ENCODE results near the gene FA2H. TPM values are rescaled to one million over a fixed set of nuclear protein-coding genes. Genes with fewer than 3 reads are reported as not detected.
"Not testable (repeated sequence)": the region's sequence is repeated elsewhere in the genome, so short reads cannot be mapped to it uniquely, and the experiment has no call there.

Gene FA2H
- polyA plus RNA-seq, 2 of the 4 experiments (the other 2 are of a cell fraction): 5.6 to 7.1 TPM

- no peak for TF ChIP-seq HMGXB4 (CRISPR knock-in tag; IDR thresholded peaks at IDR 0.05; ENCODE audit: borderline replicate concordance)
- TF ChIP-seq TFCP2L1 (CRISPR knock-in tag; IDR thresholded peaks at IDR 0.05): no peak
- no peak for TF ChIP-seq HOXA7 (CRISPR knock-in tag; IDR thresholded peaks at IDR 0.05)
- peak; percentile 97 for TF ChIP-seq SMC3 (IDR thresholded peaks at IDR 0.05)
- TF ChIP-seq GATA3 (IDR thresholded peaks at IDR 0.05; ENCODE audit: borderline replicate concordance): no peak
- TF ChIP-seq EHMT2 (IDR thresholded peaks at IDR 0.05; ENCODE audit: low read depth): no peak
- TF ChIP-seq CEBPB (IDR thresholded peaks at IDR 0.05): no peak
- TF ChIP-seq CHD2 (IDR thresholded peaks at IDR 0.05; ENCODE audit: low read length, partially characterized antibody): no peak
- TF ChIP-seq RNF2 (IDR thresholded peaks at IDR 0.05; ENCODE audit: borderline replicate concordance, low read depth): no peak
These were observed 38.6 kb upstream of the FA2H start (continued) for GRCh38 chr16:74813109-74813641.

- H3K27ac ChIP-seq: no peak overlapping the region
- no peak for ATAC-seq
- no peak overlapping the region for H3K4me3 ChIP-seq
- DNase-seq (ENCODE audit: low read depth in 1 of 2, low spot score in 1 of 2): no peak
- no peaks in the 10 kb centered on the region for H3K4me1 ChIP-seq
- TF ChIP-seq RAD21 (conservative IDR thresholded peaks at IDR 0.05 in 1 of 2, IDR thresholded peaks at IDR 0.05 in 1 of 2) (no peak), KDM5A (IDR thresholded peaks at IDR 0.05) (no peak), FOXS1 (CRISPR knock-in tag; IDR thresholded peaks at IDR 0.05) (no peak), HEYL (CRISPR knock-in tag; IDR thresholded peaks at IDR 0.05) (no peak), HDAC2 (IDR thresholded peaks at IDR 0.05) (no peak)
- ChIA-PET CTCF (interaction anchor here (0.5 to 13.9 kb wide), 15 partner anchors 9 to 299 kb away, joined by 3 to 161 read pairs (median 14); partner anchors contain the start of genes FA2H and MLKL), POLR2A (no interaction called here)
- H3K9me3 ChIP-seq: peaks cover 1% of the 10 kb centered on the region; the same call in 1 of the 3 replicates
- WGBS (ENCODE audit: missing lambda C conversion rate): 48% methylated on average over 2 of the region's 2 CpGs
- FAIRE-seq: no peak
- no peak overlapping the region for H3K4me2 ChIP-seq
These were observed 37.3 kb upstream of the FA2H start for GRCh38 chr16:74811911-74812310.

- H3K4me3 ChIP-seq; H3K27ac ChIP-seq; ATAC-seq; H3K9me3 ChIP-seq; POLR2A ChIA-PET; FAIRE-seq; DNase-seq (ENCODE audit: low read depth in 1 of 2, low spot score in 1 of 2); H3K4me2 ChIP-seq; H3K4me1 ChIP-seq: not testable (repeated sequence)
- WGBS (ENCODE audit: missing lambda C conversion rate): 88% methylated on average over 1 of the region's 1 CpG
- CTCF ChIA-PET: interaction anchor here (1.2 to 13.9 kb wide), 7 partner anchors 10 to 98 kb away, joined by 3 to 161 read pairs (median 3); partner anchors contain the start of gene FA2H
These were observed 36.6 kb upstream of the FA2H start for GRCh38 chr16:74811216-74811615.

GRCh38 chr16:74807052-74807646 is 32.5 kb upstream of the FA2H start:
- Histone ChIP-seq H3K4me3 (no peak overlapping the region), H3K4me1 (no peaks in the 10 kb centered on the region), H3K27ac (no peak overlapping the region), H3K9me3 (peaks cover 18% of the 10 kb centered on the region), H3K4me2 (no peak overlapping the region)
- no peak for ATAC-seq
- ChIA-PET CTCF (interaction anchor here (1.9 to 2.4 kb wide), 2 partner anchors 33 to 55 kb away, joined by 7 to 13 read pairs; partner anchors contain the start of gene FA2H), POLR2A (no interaction called here)
- FAIRE-seq: no peak
- WGBS (ENCODE audit: missing lambda C conversion rate): 90% methylated on average over 6 of the region's 7 CpGs
- no peak for DNase-seq (ENCODE audit: low read depth in 1 of 2, low spot score in 1 of 2)
- TF ChIP-seq PBX3 (IDR thresholded peaks at IDR 0.05): no peak
- no peak for TF ChIP-seq MAZ (IDR thresholded peaks at IDR 0.05; ENCODE audit: borderline replicate concordance, low read depth, low read length)
- no peak for TF ChIP-seq PHF8 (IDR thresholded peaks at IDR 0.05; ENCODE audit: borderline replicate concordance, low read depth)
- TF ChIP-seq KDM1A (IDR thresholded peaks at IDR 0.05; ENCODE audit: low read depth): no peak
- TF ChIP-seq HDAC2 (IDR thresholded peaks at IDR 0.05): no peak
- no peak for TF ChIP-seq USF2 (IDR thresholded peaks at IDR 0.05)
- TF ChIP-seq POLR2AphosphoS2 (conservative IDR thresholded peaks at IDR 0.05; ENCODE audit: low read length): no peak
- no peak for TF ChIP-seq KDM5A (IDR thresholded peaks at IDR 0.05)
- no peak for TF ChIP-seq POLR2A (IDR thresholded peaks at IDR 0.05; ENCODE audit: low read length)
- TF ChIP-seq CEBPB (IDR thresholded peaks at IDR 0.05): no peak
- TF ChIP-seq NPAS2 (CRISPR knock-in tag; IDR thresholded peaks at IDR 0.05; ENCODE audit: borderline replicate concordance): no peak
- TF ChIP-seq HOXB5 (CRISPR knock-in tag; IDR thresholded peaks at IDR 0.05): no peak
- TF ChIP-seq EHMT2 (IDR thresholded peaks at IDR 0.05; ENCODE audit: low read depth): no peak
- no peak for TF ChIP-seq E2F6 (IDR thresholded peaks at IDR 0.05; ENCODE audit: borderline replicate concordance, low read depth)
- TF ChIP-seq NFE2L2 (conservative IDR thresholded peaks at IDR 0.05; ENCODE audit: low read length): no peak
